ENCODE data around the gene CDCA3.

The CDCA3 gene

GRCh38 chr12:6853626-6854025 is 2.5 kb upstream of the CDCA3 start:
- in situ Hi-C loops (cut with MboI; ENCODE audit: low sequenced_read_pairs), result no loop called here

- in situ Hi-C loops (cut with MboI; ENCODE audit: low sequenced_read_pairs), result no loop called here
These were observed 1.7 kb upstream of the CDCA3 start for GRCh38 chr12:6852651-6853354.

GRCh38 chr12:6851921-6852650 is 1.0 kb upstream of the CDCA3 start, which contains the start of gene USP5:
Gene USP5, plus strand, starts transcription at chr12:6852150. Its CDS starts 30 bp downstream, at chr12:6852180.
- in situ Hi-C loops (cut with MboI; ENCODE audit: low sequenced_read_pairs), result no loop called here

- in situ Hi-C loops (cut with MboI; ENCODE audit: low sequenced_read_pairs), result no loop called here
These were observed 312 bp downstream of the CDCA3 start for GRCh38 chr12:6850796-6851152.

- in situ Hi-C loops (cut with MboI; ENCODE audit: low sequenced_read_pairs), result no loop called here
These were observed 1.0 kb downstream of the CDCA3 start for GRCh38 chr12:6849976-6850560.

- in situ Hi-C loops (cut with MboI; ENCODE audit: low sequenced_read_pairs), result no loop called here
These were observed 1.7 kb downstream of the CDCA3 start for GRCh38 chr12:6849427-6849826.

GRCh38 chr12:6847676-6848075 is 3.4 kb downstream of the CDCA3 start:
- in situ Hi-C loops (cut with MboI; ENCODE audit: low sequenced_read_pairs), result no loop called here

GRCh38 chr12:6846316-6846869 is 4.7 kb downstream of the CDCA3 start:
- in situ Hi-C loops (cut with MboI; ENCODE audit: low sequenced_read_pairs), result no loop called here

GRCh38 chr12:6845395-6845794 is 5.7 kb downstream of the CDCA3 start:
- in situ Hi-C loops (cut with MboI; ENCODE audit: low sequenced_read_pairs), result no loop called here

GRCh38 chr12:6843118-6843902 is 7.8 kb downstream of the CDCA3 start:
- in situ Hi-C loops (cut with MboI; ENCODE audit: low sequenced_read_pairs), result no loop called here

- in situ Hi-C loops (cut with MboI; ENCODE audit: low sequenced_read_pairs), result no loop called here
These were observed 9.0 kb downstream of the CDCA3 start for GRCh38 chr12:6842075-6842474.

GRCh38 chr12:6840761-6841515 is 10.1 kb downstream of the CDCA3 start, which contains the start of gene GNB3:
Gene GNB3, plus strand, starts transcription at chr12:6840925. Its CDS starts 363 bp downstream, at chr12:6841288.
- in situ Hi-C loops (cut with MboI; ENCODE audit: low sequenced_read_pairs), result no loop called here

GRCh38 chr12:6840330-6840729 is 10.8 kb downstream of the CDCA3 start:
- in situ Hi-C loops (cut with MboI; ENCODE audit: low sequenced_read_pairs), result no loop called here

- in situ Hi-C loops (cut with MboI; ENCODE audit: low sequenced_read_pairs), result no loop called here
These were observed 11.4 kb downstream of the CDCA3 start for GRCh38 chr12:6839482-6840201.

GRCh38 chr12:6838854-6839253 is 12.2 kb downstream of the CDCA3 start:
- in situ Hi-C loops (cut with MboI; ENCODE audit: low sequenced_read_pairs), result no loop called here

- in situ Hi-C loops (cut with MboI; ENCODE audit: low sequenced_read_pairs), result no loop called here
These were observed 13.6 kb downstream of the CDCA3 start for GRCh38 chr12:6837370-6838060.

GRCh38 chr12:6836851-6837250 is 14.2 kb downstream of the CDCA3 start:
- in situ Hi-C loops (cut with MboI; ENCODE audit: low sequenced_read_pairs), result no loop called here

- in situ Hi-C loops (cut with MboI; ENCODE audit: low sequenced_read_pairs), result no loop called here
These were observed 16.2 kb downstream of the CDCA3 start for GRCh38 chr12:6834873-6835272.

GRCh38 chr12:6834254-6834653 is 16.8 kb downstream of the CDCA3 start:
- in situ Hi-C loops (cut with MboI; ENCODE audit: low sequenced_read_pairs), result no loop called here
